H9 (cell line): Measurements from ENCODE around the gene CHRNA9. TPM values are rescaled to one million over a fixed set of nuclear protein-coding genes. Genes with fewer than 3 reads are reported as not detected.

ENCODE experiments used
- DNase-seq: peaks from one replicate; pipeline ENCODE4 v3.0.0-alpha.2; 2017
- H2AFZ ChIP-seq: one replicate; pipeline ENCODE4 v1.6.1; 2013; ENCODE audit warnings: mild to moderate bottlenecking, low read length, control low read depth, moderate library complexity
- H2AK5ac ChIP-seq: 2 replicates; pipeline ENCODE4 v1.6.1; 2013; ENCODE audit warnings: low read length, control low read depth, mixed read lengths; ENCODE audit not compliant: insufficient read length
- H2BK120ac ChIP-seq: one replicate; pipeline ENCODE4 v1.6.1; 2013; ENCODE audit warnings: low read depth, mild to moderate bottlenecking, low read length, control low read depth, inconsistent platforms; ENCODE audit not compliant: poor library complexity, severe bottlenecking
- H2BK12ac ChIP-seq: 2 replicates; pipeline ENCODE4 v1.6.1; 2013; ENCODE audit warnings: low read length, control low read depth, mixed read lengths, low read depth; ENCODE audit not compliant: insufficient read length
- H2BK15ac ChIP-seq: 2 replicates; pipeline ENCODE4 v1.6.1; 2013; ENCODE audit warnings: low read depth, low read length, control low read depth
- H2BK20ac ChIP-seq: one replicate; pipeline ENCODE4 v1.6.1; 2013; ENCODE audit warnings: low read depth, mild to moderate bottlenecking, low read length, control low read depth, inconsistent platforms; ENCODE audit not compliant: poor library complexity, severe bottlenecking
- H2BK5ac ChIP-seq: 2 replicates; pipeline ENCODE4 v1.6.1; 2013; ENCODE audit warnings: low read length, control low read depth, mixed read lengths; ENCODE audit not compliant: insufficient read length
- H3K14ac ChIP-seq: 2 replicates; pipeline ENCODE4 v1.6.1; 2013; ENCODE audit warnings: low read length, control low read depth; ENCODE audit not compliant: insufficient read depth
- H3K18ac ChIP-seq: 2 replicates; pipeline ENCODE4 v1.6.1; 2013; ENCODE audit warnings: low read depth, mild to moderate bottlenecking, mixed read lengths, low read length, control low read depth; ENCODE audit not compliant: insufficient read length
- H3K23ac ChIP-seq: 2 replicates; pipeline ENCODE4 v1.6.1; 2013; ENCODE audit warnings: low read length, control low read depth, mixed read lengths, low read depth; ENCODE audit not compliant: insufficient read length
- H3K23me2 ChIP-seq: 2 replicates; pipeline ENCODE4 v1.6.1; 2013; ENCODE audit warnings: low read depth, mild to moderate bottlenecking, mixed read lengths, low read length, control low read depth; ENCODE audit not compliant: insufficient read length, poor library complexity, severe bottlenecking
- H3K27ac ChIP-seq: 2 replicates; pipeline ENCODE4 v1.5.1; 2013; ENCODE audit warnings: low read length, control low read depth, mixed read lengths, low read depth; ENCODE audit not compliant: insufficient read length
- H3K27me3 ChIP-seq: 2 replicates; pipeline ENCODE4 v1.6.1; 2013; ENCODE audit warnings: low read length, control low read depth, inconsistent platforms; ENCODE audit not compliant: insufficient read depth
- H3K4ac ChIP-seq: 2 replicates; pipeline ENCODE4 v1.6.1; 2013; ENCODE audit warnings: low read depth, mild to moderate bottlenecking, control low read depth, inconsistent platforms, low read length, moderate library complexity
- H3K4me1 ChIP-seq: 2 replicates; pipeline ENCODE4 v1.6.1; 2013; ENCODE audit warnings: low read length, control low read depth, inconsistent platforms; ENCODE audit not compliant: insufficient read depth
- H3K4me2 ChIP-seq: 2 replicates; pipeline ENCODE4 v1.6.1; 2013; ENCODE audit warnings: low read length, control low read depth, mixed read lengths; ENCODE audit not compliant: insufficient read length, insufficient read depth
- H3K56ac ChIP-seq: 2 replicates; pipeline ENCODE4 v1.6.1; 2013; ENCODE audit warnings: low read depth, mild to moderate bottlenecking, mixed read lengths, low read length, control low read depth; ENCODE audit not compliant: insufficient read length
- H3K79me1 ChIP-seq: 2 replicates; pipeline ENCODE4 v1.6.1; 2013; ENCODE audit warnings: low read depth, mild to moderate bottlenecking, moderate library complexity, low read length, control low read depth, inconsistent platforms; ENCODE audit not compliant: insufficient read depth, poor library complexity, severe bottlenecking
- H3K79me2 ChIP-seq: 2 replicates; pipeline ENCODE4 v1.6.1; 2013; ENCODE audit warnings: low read length, control low read depth, inconsistent platforms; ENCODE audit not compliant: insufficient read depth
- H3K9ac ChIP-seq: 2 replicates; pipeline ENCODE4 v1.6.1; 2013; ENCODE audit warnings: low read length, control low read depth, mixed read lengths; ENCODE audit not compliant: insufficient read length; ENCODE audit errors: extremely low read depth
- H3K9me3 ChIP-seq: one replicate; pipeline ENCODE4 v1.6.1; 2013; ENCODE audit warnings: low read depth, low read length, inconsistent platforms; ENCODE audit not compliant: control insufficient read depth
- H3T11ph ChIP-seq: one replicate; pipeline ENCODE4 v1.6.1; 2013; ENCODE audit warnings: mild to moderate bottlenecking, low read length, control low read depth, inconsistent platforms
- H4K20me1 ChIP-seq: one replicate; pipeline ENCODE4 v1.6.1; 2013; ENCODE audit not compliant: control insufficient read depth, insufficient read length, insufficient read depth
- H4K5ac ChIP-seq: 2 replicates; pipeline ENCODE4 v1.6.1; 2013; ENCODE audit warnings: low read depth, mild to moderate bottlenecking, mixed read lengths, low read length, control low read depth; ENCODE audit not compliant: insufficient read length
- H4K8ac ChIP-seq: replicated peaks from 2 replicates; pipeline ENCODE4 v1.6.1; 2013; ENCODE audit warnings: low read length, control low read depth, mixed read lengths, low read depth; ENCODE audit not compliant: insufficient read length
- H4K91ac ChIP-seq: 2 replicates; pipeline ENCODE4 v1.6.1; 2013; ENCODE audit warnings: low read depth, mild to moderate bottlenecking, moderate library complexity, mixed read lengths, low read length, control low read depth; ENCODE audit not compliant: insufficient read length
- H3K27ac Mint-ChIP-seq, 3 experiments: 2 replicates in 2 of 3; 3 replicates in 1 of 3; pipeline ENCODE4 v1.8.0; 2020 to 2021; ENCODE audit warnings: mixed read lengths in 3 of 3, mild to moderate bottlenecking in 1 of 3, moderate library complexity in 1 of 3
- H3K27me3 Mint-ChIP-seq: 2 replicates; pipeline ENCODE4 v1.8.0; 2021; ENCODE audit warnings: low read depth, mild to moderate bottlenecking, moderate library complexity, mixed read lengths
- H3K36me3 Mint-ChIP-seq, 3 experiments: 2 replicates in 2 of 3; 3 replicates in 1 of 3; pipeline ENCODE4 v1.8.0; 2020 to 2021; ENCODE audit warnings: low read depth in 3 of 3, mixed read lengths in 3 of 3; ENCODE audit not compliant: insufficient read depth in 1 of 3
- H3K4me1 Mint-ChIP-seq, 2 experiments: 2 replicates each; pipeline ENCODE4 v1.8.0; 2020; ENCODE audit warnings: mixed read lengths in 2 of 2
- H3K4me3 Mint-ChIP-seq, 2 experiments: 2 replicates in 1 of 2; 3 replicates in 1 of 2; pipeline ENCODE4 v1.8.0; 2020 to 2021; ENCODE audit warnings: mild to moderate bottlenecking in 2 of 2, mixed read lengths in 2 of 2, moderate library complexity in 1 of 2
- H3K9me3 Mint-ChIP-seq, 2 experiments: 2 replicates in 1 of 2; 3 replicates in 1 of 2; pipeline ENCODE4 v1.8.0; 2020; ENCODE audit warnings: mild to moderate bottlenecking in 2 of 2, mixed read lengths in 2 of 2, moderate library complexity in 1 of 2
- WGBS: extraction: QIAGEN DNeasy Blood & Tissue Kit; methylation state at CpG from one replicate; pipeline ENCODE4 v1.1.7; 2013; ENCODE audit warnings: missing lambda C conversion rate, low lambda C conversion rate, mixed read lengths; ENCODE audit not compliant: insufficient read length; ENCODE audit errors: extremely low coverage; 5-methylcytosine and 5-hydroxymethylcytosine counted together
- total RNA-seq: library from RNA; stranded (reverse); gene quantifications from 2 replicates; pipeline ENCODE4 v1.2.1, GENCODE V29; 2021
- TF ChIP-seq, protein P1 (sequence below): fragments of 200-600 bp; sonication (generic); conservative IDR thresholded peaks from 3 replicates; pipeline ENCODE4 v1.8.0; 2021; ENCODE audit warnings: antibody characterized with exemption, mild to moderate bottlenecking

Gene CHRNA9
- total RNA-seq, 1 experiment from 2014 or later = 1.2 TPM

DNA sequence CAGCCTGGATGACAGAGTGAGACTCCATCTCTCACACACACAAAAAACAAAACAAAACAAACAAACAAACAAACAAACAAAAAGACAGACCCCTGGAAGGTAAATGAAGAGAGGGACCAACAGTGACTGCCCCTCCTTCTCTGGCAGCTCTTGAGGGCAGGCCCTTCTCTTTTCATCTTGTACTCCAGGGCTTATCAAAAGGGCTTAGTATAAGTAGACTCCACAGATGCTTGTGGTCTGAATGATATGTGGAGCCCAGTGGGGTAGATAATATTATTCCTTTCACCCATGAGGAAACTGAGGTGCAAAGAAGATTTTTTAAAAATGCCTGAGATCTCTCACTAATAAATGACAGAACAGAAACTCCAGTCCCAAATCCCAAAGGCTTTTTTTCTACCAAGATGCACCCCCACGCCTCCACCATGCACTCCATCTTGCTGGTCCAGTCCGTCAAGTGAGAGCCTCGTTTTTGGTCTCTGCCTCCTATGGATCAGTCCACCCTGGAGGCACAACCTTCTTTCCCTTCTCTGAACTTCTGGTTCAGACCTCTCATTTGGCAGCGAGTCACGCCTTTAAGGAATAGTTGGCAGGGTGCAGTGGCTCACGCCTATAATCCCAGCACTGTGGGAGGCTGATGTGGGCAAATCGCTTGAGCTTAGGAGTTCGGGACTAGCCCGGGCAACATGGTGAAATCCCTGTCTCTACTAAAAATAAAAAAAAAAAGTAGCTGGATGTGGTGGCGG, 17.0 kb upstream of the CHRNA9 start:
- no peak overlapping the region for H2AFZ ChIP-seq

More for the DNA sequence above, 17.0 kb upstream of the CHRNA9 start:
- Histone ChIP-seq H4K8ac (no peak overlapping the region), H2BK15ac (no peak overlapping the region), H3K27ac (no peak overlapping the region), H3K27me3 (no peaks in the 10 kb centered on the region), H2BK12ac (no peak overlapping the region), H3K9ac (no peak overlapping the region), H3K23ac (no peak overlapping the region), H3K4ac (no peak overlapping the region), H4K5ac (no peak overlapping the region), H3K14ac (no peak overlapping the region), H2BK120ac (no peak overlapping the region), H4K20me1 (no peaks in the 10 kb centered on the region), H3K4me2 (no peak overlapping the region), H3K23me2 (no peaks in the 10 kb centered on the region), H4K91ac (no peak overlapping the region), H2BK20ac (peak overlapping the region; percentile 26), H3K4me1 (peaks cover 6% of the 10 kb centered on the region; the same call in 1 of the 2 replicates), H2BK5ac (no peak overlapping the region), H3K79me2 (no peaks in the 10 kb centered on the region), H3K18ac (no peak overlapping the region), H3K56ac (no peak overlapping the region), H3K79me1 (no peaks in the 10 kb centered on the region), H2AK5ac (no peak overlapping the region), H3T11ph (no peak overlapping the region), H3K9me3 (no peaks in the 10 kb centered on the region)
- no peak for DNase-seq
- Mint-ChIP-seq H3K4me1 (peaks cover 32 to 34% of the 10 kb centered on the region in 2 experiments), H3K36me3 (no peaks in the 10 kb centered on the region), H3K27me3 (peaks cover 3% of the 10 kb centered on the region; the same call in 1 of the 2 replicates), H3K4me3 (peak overlapping the region in 1 of 2 experiments; percentile 15; a peak in 1 of 5 replicates), H3K9me3 (no peaks in the 10 kb centered on the region; a peak in 1 of 5 replicates), H3K27ac (no peak overlapping the region)
- TF ChIP-seq, protein P1, sequence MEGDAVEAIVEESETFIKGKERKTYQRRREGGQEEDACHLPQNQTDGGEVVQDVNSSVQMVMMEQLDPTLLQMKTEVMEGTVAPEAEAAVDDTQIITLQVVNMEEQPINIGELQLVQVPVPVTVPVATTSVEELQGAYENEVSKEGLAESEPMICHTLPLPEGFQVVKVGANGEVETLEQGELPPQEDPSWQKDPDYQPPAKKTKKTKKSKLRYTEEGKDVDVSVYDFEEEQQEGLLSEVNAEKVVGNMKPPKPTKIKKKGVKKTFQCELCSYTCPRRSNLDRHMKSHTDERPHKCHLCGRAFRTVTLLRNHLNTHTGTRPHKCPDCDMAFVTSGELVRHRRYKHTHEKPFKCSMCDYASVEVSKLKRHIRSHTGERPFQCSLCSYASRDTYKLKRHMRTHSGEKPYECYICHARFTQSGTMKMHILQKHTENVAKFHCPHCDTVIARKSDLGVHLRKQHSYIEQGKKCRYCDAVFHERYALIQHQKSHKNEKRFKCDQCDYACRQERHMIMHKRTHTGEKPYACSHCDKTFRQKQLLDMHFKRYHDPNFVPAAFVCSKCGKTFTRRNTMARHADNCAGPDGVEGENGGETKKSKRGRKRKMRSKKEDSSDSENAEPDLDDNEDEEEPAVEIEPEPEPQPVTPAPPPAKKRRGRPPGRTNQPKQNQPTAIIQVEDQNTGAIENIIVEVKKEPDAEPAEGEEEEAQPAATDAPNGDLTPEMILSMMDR = no peak
- WGBS = no CpG with 5 or more reads among the region's 10 CpGs
